HepG2 (cell line): Measurements from ENCODE around the gene POLR3K. TPM values are rescaled to one million over a fixed set of nuclear protein-coding genes. Genes with fewer than 3 reads are reported as not detected.

Experiments used
- ATAC-seq: fragments of 200-7000 bp; cut with Tn5 transposase; 3 replicates; pipeline ENCODE4 v1.9.1; 2020; ENCODE audit warnings: mild to moderate bottlenecking, moderate library complexity
- BruUV-seq: library from RNA; stranded (reverse); fragments of 400-500 nt; replicated peaks from 2 replicates; lab custom pipeline; 2021; lab: Mats Ljungman, UMichigan
- CTCF ChIA-PET: fragments of 300-600 bp; formaldehyde crosslinking; extraction: SDS; loops from one replicate; lab custom pipeline; 2021; ENCODE audit warnings: low total read pairs, inconsistent platforms, low intra/inter-chr PET ratio; lab: Yijun Ruan, JAX
- POLR2A ChIA-PET: fragments of 350-600 bp; sonication (Branson Sonifier 250); formaldehyde crosslinking; loops from one replicate; lab custom pipeline; 2020; ENCODE audit warnings: antibody characterized with exemption, inconsistent platforms; lab: Yijun Ruan, JAX
- DNase-seq: peaks from one replicate; pipeline ENCODE4 v3.0.0-alpha.2; 2015; ENCODE audit warnings: low spot score
- FAIRE-seq: peaks from 3 replicates; lab custom pipeline; 2011; peaks lifted over from hg19 to GRCh38; lab: Jason Lieb, UNC
- H2AFZ ChIP-seq: one replicate; pipeline ENCODE4 v1.6.1; 2011; ENCODE audit warnings: low read length, inconsistent platforms
- H3K27ac ChIP-seq: fragments of 300-600 bp; 3 replicates; pipeline ENCODE4 v1.8.0; 2011; ENCODE audit warnings: mixed run types, mild to moderate bottlenecking, mixed read lengths, low read length, inconsistent platforms; ENCODE audit not compliant: insufficient read depth; ENCODE audit errors: extremely low read length
- H3K27me3 ChIP-seq, 2 experiments: fragments of 200-600 bp in 1 of 2; 2 replicates in 1 of 2; 3 replicates in 1 of 2; pipeline versions ENCODE4 v1.6.0 to v1.8.0; 2011; ENCODE audit warnings: low read length in 2 of 2, mild to moderate bottlenecking in 2 of 2, moderate library complexity in 2 of 2, inconsistent platforms in 1 of 2; ENCODE audit not compliant: insufficient read depth in 2 of 2, control insufficient read depth in 1 of 2
- H3K36me3 ChIP-seq, 2 experiments: fragments of 200-600 bp in 1 of 2; replicated peaks in 1 of 2; 2 replicates in 1 of 2; 3 replicates in 1 of 2; pipeline versions ENCODE4 v1.5.1 to v1.8.0; 2011; ENCODE audit warnings: low read length in 2 of 2, inconsistent platforms in 1 of 2; ENCODE audit not compliant: insufficient read depth in 2 of 2, control insufficient read depth in 1 of 2
- H3K4me1 ChIP-seq: 2 replicates; pipeline ENCODE4 v1.5.1; 2012; ENCODE audit warnings: low read length, inconsistent platforms; ENCODE audit not compliant: insufficient read depth
- H3K4me2 ChIP-seq: 2 replicates; pipeline ENCODE4 v1.6.0; 2011; ENCODE audit warnings: low read depth, low read length, inconsistent platforms
- H3K4me3 ChIP-seq, 3 experiments: fragments of 200-600 bp in 1 of 3; sonication (generic), shearing (Covaris generic) in 1 of 3; replicated peaks in 1 of 3; 2 replicates each; pipeline ENCODE4 v1.5.1; 2011 to 2016; ENCODE audit warnings: low read length in 3 of 3, inconsistent platforms in 2 of 3, low read depth in 2 of 3, mild to moderate bottlenecking in 2 of 3, control low read depth in 1 of 3, mixed read lengths in 1 of 3; ENCODE audit not compliant: insufficient read depth in 1 of 3
- H3K79me2 ChIP-seq: one replicate; pipeline ENCODE4 v1.6.1; 2011; ENCODE audit warnings: low read length, inconsistent platforms; ENCODE audit not compliant: insufficient read depth
- H3K9ac ChIP-seq: 2 replicates; pipeline ENCODE4 v1.6.0; 2011; ENCODE audit warnings: mild to moderate bottlenecking, low read depth, low read length, inconsistent platforms; ENCODE audit not compliant: insufficient read depth
- H3K9me3 ChIP-seq: 2 replicates; pipeline ENCODE4 v1.5.1; 2012; ENCODE audit warnings: mild to moderate bottlenecking, low read length
- H4K20me1 ChIP-seq: 2 replicates; pipeline ENCODE4 v1.6.0; 2011; ENCODE audit warnings: inconsistent platforms, mild to moderate bottlenecking, low read length, moderate library complexity; ENCODE audit not compliant: insufficient read depth
- ATF1 ChIP-seq: IDR thresholded peaks from 2 replicates; pipeline ENCODE4 v1.6.1; 2016; ENCODE audit warnings: mild to moderate bottlenecking, control low read depth
- CCAR2 ChIP-seq: fragments of 200-400 bp; formaldehyde crosslinking; optimal IDR thresholded peaks from 2 replicates; pipeline ENCODE3; 2018; ENCODE audit warnings: low read depth, mild to moderate bottlenecking, low read length, moderate library complexity
- DNMT3B ChIP-seq: conservative IDR thresholded peaks from 2 replicates; pipeline ENCODE4 v1.6.1; 2016; ENCODE audit warnings: missing biosample characterization, control low read depth
- KLF15 ChIP-seq: sonication (generic); formaldehyde crosslinking; IDR thresholded peaks from 2 replicates; pipeline ENCODE4 v1.8.1; 2023; ENCODE audit warnings: borderline replicate concordance, mild to moderate bottlenecking, inconsistent platforms, missing genetic modification reagents, mixed read lengths
- RCOR2 ChIP-seq: IDR thresholded peaks from 2 replicates; pipeline ENCODE4 v1.6.1; 2016; ENCODE audit warnings: missing biosample characterization, missing genetic modification reagents
- RXRA ChIP-seq: sonication (generic); formaldehyde crosslinking; IDR thresholded peaks from 2 replicates; pipeline ENCODE4 v1.5.1; 2020; ENCODE audit warnings: missing genetic modification reagents
- ZBTB44 ChIP-seq: sonication (generic); formaldehyde crosslinking; IDR thresholded peaks from 2 replicates; pipeline ENCODE4 v1.4.0; 2020; ENCODE audit warnings: missing genetic modification reagents
- ZFP82 ChIP-seq: sonication (generic); formaldehyde crosslinking; IDR thresholded peaks from 2 replicates; pipeline ENCODE4 v1.5.1; 2020; ENCODE audit warnings: mild to moderate bottlenecking, missing genetic modification reagents, borderline replicate concordance
- WGBS: methylation state at CpG from one replicate; pipeline ENCODE4 v1.1.6; 2017; ENCODE audit warnings: low lambda C conversion rate; 5-methylcytosine and 5-hydroxymethylcytosine counted together
- in situ Hi-C: cut with HindIII; loops from 2 replicates; pipeline ENCODE4 v1.10.0; 2017; ENCODE audit warnings: low pct_unique_long_range_greater_than_20kb; ENCODE audit not compliant: extremely low pct_ligation_motif_present
- intact Hi-C: fragments of 100-400 bp; cut with micrococcal nuclease; formaldehyde crosslinking; loops from one replicate; pipeline ENCODE4 v1.10.0; 2022; ENCODE audit not compliant: unreplicated experiment
- polyA plus RNA-seq, 8 experiments: library from polyadenylated mRNA; depleted of rRNA in 3 of 8; stranded (reverse) in 7 of 8; unstranded in 1 of 8; fragments of >200 nt; fragmentation: Illumina TruSeq in 4 of 8; extraction: Trizol in 4 of 8; gene quantifications; 2 replicates each; pipeline versions ENCODE4 v1.2.1 to v1.2.3, GENCODE V29; 2011 to 2016; ENCODE audit warnings: low read depth in 4 of 8, missing spikeins in 1 of 8, mixed read lengths in 1 of 8; ENCODE audit not compliant: insufficient read depth in 1 of 8
- total RNA-seq, 5 experiments: library from RNA; depleted of rRNA; stranded (reverse); fragments of >200 nt; fragmentation: Illumina TruSeq; extraction: Trizol; gene quantifications; 2 replicates each; pipeline ENCODE4 v1.2.3, GENCODE V29; 2016; ENCODE audit warnings: low read depth in 1 of 5
- TF ChIP-seq, protein P1 (sequence below): sonication (generic); formaldehyde crosslinking; IDR thresholded peaks from 2 replicates; pipeline ENCODE4 v1.4.0; 2020; ENCODE audit warnings: missing genetic modification reagents
- TF ChIP-seq, protein P2 (sequence below): sonication (generic); formaldehyde crosslinking; IDR thresholded peaks from 2 replicates; pipeline ENCODE4 v1.9.0; 2022; ENCODE audit warnings: low read depth, missing genetic modification reagents

The POLR3K gene
- total and polyA plus RNA-seq, 2 of the 13 experiments (the other 11 are each of a cell fraction or from before 2014, with no cell fraction given), result 14.8 to 18.8 TPM

GRCh38 chr16:57711-58110, 4.3 kb upstream of the POLR3K start:
- DNase-seq (no peak), FAIRE-seq (no peak), ATAC-seq (no peak)
- Histone ChIP-seq H3K4me1 (peaks cover 5% of the 10 kb centered on the region; the same call in 1 of the 2 replicates), H3K4me3 (no peak overlapping the region), H3K9ac (no peak overlapping the region), H3K27me3 (no peaks in the 10 kb centered on the region; a peak in 1 of 5 replicates), H4K20me1 (no peaks in the 10 kb centered on the region), H2AFZ (no peak overlapping the region), H3K36me3 (peaks cover 12 to 35% of the 10 kb centered on the region in 2 experiments; a peak in 4 of 5 replicates), H3K9me3 (no peaks in the 10 kb centered on the region), H3K79me2 (peaks cover 12% of the 10 kb centered on the region), H3K27ac (no peak overlapping the region), H3K4me2 (no peak overlapping the region)
- no TSS peak for BruUV-seq
- 98% methylated on average over 7 of the region's 8 CpGs for WGBS
- in situ Hi-C loops, result no loop called here
- intact Hi-C loops, result no loop called here
- CTCF ChIA-PET, result no interaction called here
- POLR2A ChIA-PET, result no interaction called here
- TF ChIP-seq KLF15 (CRISPR knock-in tag), result no peak
- no peak for TF ChIP-seq ATF1 (CRISPR knock-in tag)
- no peak for TF ChIP-seq RCOR2 (CRISPR knock-in tag)
- TF ChIP-seq, protein P1, sequence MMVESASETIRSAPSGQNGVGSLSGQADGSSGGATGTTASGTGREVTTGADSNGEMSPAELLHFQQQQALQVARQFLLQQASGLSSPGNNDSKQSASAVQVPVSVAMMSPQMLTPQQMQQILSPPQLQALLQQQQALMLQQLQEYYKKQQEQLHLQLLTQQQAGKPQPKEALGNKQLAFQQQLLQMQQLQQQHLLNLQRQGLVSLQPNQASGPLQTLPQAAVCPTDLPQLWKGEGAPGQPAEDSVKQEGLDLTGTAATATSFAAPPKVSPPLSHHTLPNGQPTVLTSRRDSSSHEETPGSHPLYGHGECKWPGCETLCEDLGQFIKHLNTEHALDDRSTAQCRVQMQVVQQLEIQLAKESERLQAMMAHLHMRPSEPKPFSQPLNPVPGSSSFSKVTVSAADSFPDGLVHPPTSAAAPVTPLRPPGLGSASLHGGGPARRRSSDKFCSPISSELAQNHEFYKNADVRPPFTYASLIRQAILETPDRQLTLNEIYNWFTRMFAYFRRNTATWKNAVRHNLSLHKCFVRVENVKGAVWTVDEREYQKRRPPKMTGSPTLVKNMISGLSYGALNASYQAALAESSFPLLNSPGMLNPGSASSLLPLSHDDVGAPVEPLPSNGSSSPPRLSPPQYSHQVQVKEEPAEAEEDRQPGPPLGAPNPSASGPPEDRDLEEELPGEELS (CRISPR knock-in tag), result no peak
- no peak for TF ChIP-seq ZBTB44
- no peak for TF ChIP-seq CCAR2
- no peak for TF ChIP-seq RXRA (CRISPR knock-in tag)
- no peak for TF ChIP-seq ZFP82 (CRISPR knock-in tag)
- TF ChIP-seq DNMT3B, result no peak
- TF ChIP-seq, protein P2, sequence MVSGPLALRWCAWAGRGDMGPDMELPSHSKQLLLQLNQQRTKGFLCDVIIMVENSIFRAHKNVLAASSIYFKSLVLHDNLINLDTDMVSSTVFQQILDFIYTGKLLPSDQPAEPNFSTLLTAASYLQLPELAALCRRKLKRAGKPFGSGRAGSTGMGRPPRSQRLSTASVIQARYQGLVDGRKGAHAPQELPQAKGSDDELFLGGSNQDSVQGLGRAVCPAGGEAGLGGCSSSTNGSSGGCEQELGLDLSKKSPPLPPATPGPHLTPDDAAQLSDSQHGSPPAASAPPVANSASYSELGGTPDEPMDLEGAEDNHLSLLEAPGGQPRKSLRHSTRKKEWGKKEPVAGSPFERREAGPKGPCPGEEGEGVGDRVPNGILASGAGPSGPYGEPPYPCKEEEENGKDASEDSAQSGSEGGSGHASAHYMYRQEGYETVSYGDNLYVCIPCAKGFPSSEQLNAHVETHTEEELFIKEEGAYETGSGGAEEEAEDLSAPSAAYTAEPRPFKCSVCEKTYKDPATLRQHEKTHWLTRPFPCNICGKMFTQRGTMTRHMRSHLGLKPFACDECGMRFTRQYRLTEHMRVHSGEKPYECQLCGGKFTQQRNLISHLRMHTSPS (CRISPR knock-in tag), result no peak
